HG02884 (cell line): ENCODE results near the gene VPS52.

ENCODE experiments used
- ATAC-seq: cut with Tn5 transposase; IDR thresholded peaks from one replicate; pipeline ENCODE4 v1.9.1; 2021; ENCODE audit warnings: mild to moderate bottlenecking, moderate library complexity; ENCODE audit not compliant: unreplicated experiment

Gene VPS52

DNA sequence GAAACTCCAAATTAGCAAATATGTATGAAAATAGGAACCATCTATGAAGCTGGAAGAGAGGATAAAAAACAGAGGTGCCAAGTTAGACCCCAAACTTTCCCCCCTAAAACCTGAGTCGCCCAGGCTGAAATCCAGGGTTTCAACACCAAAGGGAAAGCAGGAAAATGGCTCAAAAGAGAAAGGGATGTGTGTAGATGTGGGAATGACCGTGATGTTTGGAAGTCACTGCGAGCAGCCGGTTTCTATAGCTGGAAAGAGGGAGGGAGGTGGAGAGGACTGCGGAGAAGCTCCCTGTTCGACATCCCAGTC lies 58.9 kb downstream of the VPS52 start:
- ATAC-seq: no peak

DNA sequence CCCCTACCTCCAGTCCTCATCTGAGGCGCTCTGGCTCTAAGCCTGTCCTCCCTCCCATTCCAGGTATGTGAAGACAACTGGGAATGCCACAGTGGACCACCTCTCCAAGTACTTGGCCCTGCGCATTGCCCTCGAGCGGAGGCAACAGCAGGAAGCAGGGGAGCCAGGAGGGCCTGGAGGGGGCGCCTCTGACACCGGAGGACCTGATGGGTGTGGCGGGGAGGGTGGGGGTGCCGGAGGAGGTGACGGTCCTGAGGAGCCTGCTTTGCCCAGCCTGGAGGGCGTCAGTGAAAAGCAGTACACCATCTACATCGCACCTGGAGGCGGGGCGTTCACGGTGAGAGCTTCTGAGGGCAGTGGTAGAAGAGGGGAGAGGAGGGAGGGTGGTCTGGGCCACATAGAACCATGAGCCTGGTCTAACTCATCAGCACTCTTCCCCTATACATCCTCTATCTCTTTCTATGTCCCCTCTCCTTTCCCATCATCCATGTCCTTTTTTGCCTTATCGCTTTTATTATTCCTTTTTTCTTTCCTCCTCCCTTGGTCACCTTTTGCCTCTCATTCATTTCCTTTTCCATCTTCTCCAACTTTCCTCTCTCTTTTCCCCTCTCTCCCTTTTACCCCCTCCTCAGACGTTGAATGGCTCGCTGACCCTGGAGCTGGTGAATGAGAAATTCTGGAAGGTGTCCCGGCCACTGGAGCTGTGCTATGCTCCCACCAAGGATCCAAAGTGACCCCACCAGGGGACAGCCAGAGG lies 59.8 kb downstream of the VPS52 start:
- ATAC-seq: no peak

DNA sequence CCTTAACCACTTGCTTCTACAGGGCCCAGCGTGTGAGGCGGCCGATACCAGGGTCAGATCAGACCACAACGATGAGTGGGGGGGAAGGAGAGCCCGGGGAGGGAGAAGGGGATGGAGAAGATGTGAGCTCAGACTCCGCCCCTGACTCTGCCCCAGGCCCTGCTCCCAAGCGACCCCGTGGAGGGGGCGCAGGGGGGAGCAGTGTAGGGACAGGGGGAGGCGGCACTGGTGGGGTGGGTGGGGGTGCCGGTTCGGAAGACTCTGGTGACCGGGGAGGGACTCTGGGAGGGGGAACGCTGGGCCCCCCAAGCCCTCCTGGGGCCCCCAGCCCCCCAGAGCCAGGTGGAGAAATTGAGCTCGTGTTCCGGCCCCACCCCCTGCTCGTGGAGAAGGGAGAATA lies 60.5 kb downstream of the VPS52 start:
- no peak for ATAC-seq

DNA sequence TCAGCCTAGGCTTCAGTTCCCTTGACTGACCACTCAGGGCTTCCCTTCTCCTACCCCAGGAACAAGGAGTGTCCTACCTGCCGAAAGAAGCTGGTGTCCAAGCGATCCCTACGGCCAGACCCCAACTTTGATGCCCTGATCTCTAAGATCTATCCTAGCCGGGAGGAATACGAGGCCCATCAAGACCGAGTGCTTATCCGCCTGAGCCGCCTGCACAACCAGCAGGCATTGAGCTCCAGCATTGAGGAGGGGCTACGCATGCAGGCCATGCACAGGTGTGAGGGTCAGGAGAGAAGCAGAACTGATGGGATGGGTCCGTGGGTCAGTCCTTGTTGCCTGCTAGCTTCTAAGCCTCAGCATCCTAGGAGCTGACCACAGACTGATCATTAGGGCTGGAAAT lies 61.8 kb downstream of the VPS52 start:
- ATAC-seq: no peak

DNA sequence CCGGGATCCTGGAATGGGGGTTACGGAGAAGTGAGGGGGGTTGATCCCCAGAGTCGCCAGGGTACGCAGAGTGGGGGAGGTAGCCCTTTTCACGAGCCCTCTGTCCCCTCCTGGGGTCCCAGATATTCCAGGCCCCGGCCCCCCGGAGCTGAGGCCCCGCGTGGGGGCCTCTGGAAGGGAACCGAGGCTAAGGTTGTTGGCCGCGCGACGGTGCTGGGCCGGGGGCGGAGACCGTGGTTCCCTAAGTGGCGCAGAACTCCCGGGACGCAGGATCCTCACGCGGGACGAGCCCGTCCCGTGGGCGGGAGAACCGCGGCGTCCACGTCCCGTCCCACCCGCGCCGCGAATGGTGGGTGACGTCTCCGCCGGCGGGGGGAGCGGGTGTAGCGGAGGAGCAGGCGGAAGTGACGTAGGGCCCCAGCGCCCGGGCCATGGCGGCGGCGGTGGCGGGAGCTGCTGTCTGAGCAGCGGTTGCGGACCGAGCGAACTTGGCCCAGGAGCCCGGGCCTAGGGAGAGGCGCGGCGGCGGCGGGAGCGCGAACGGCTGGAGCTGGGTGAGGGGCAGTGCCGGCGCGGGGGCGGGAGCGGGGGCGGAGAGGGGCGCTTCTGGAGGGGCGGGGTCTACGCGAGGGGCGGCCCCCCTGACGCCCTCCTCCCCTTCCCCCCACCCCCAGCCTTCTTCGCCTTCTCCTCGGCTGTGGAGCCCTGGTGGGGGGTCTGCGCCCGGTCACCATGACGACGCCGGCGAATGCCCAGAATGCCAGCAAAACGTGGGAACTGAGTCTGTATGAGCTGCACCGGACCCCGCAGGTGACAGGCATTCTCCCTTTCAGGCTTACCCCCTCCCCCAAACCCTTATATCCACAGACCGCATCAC lies 63.3 kb downstream of the VPS52 start, which contains the start of gene RING1:
TSS of gene RING1 (plus strand) at position 410 of the 877 bp plus-strand sequence. CDS start at position 733, 323 bp downstream.
- ATAC-seq: no peak

DNA sequence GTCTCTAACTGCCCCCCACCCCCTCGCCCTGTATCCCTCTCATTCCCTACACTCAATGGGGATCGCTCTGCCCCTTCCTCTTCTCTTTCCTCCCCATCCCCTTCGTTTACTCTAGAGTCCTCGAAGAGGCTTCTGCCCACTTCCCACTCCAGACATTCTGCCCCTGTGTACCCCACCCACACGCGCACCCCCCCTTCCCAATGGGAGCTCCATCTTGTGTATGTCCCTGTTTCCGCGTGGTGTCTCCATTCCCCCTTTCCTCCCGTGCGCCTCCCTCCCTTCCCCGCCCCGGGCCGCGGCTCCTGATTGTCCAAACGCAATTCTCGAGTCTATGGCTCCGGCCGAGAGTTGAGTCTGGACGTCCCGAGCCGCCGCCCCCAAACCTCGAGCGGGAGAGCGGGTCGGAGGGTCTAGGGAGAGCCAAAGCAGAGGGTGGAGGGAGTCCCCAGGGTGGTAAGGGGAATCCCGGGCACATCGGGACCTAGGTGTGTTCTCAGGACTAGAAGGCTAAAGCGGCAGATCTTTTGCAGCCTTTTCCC lies 64.1 kb downstream of the VPS52 start:
- ATAC-seq: no peak

DNA sequence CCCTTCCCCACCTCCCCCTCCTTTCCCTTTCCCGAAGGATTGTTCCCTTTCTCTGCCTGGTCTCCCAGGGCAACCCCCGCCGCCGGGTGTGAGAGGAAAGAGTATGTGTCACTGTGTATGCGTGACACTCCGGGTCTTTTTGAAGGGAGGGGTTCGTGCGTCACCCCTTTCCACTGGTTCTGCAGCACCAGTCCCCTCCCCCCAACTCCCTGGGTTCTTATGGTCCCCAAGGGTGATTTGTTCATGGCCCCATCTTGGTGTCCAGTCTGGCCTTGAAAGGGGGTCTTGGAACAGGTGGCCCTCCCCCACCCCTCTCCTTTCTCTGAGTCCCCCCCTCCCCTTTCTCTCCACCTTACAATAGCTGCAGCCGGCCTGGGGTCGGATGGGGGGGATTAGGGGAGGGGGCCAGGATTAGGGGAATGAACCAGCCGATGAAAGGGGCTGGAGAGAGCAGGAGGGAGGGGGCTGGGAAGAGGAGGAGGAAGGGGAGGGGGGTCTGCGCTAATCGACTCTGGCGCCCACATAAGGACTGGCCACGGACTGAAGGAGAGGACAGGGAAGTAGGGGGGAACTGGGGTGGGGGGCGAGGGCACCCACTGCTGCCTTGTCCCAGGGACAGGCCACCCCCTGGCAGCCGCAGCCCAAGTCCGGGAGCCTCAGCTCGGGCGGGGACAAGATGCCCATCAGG lies 64.7 kb downstream of the VPS52 start:
- no peak for ATAC-seq

DNA sequence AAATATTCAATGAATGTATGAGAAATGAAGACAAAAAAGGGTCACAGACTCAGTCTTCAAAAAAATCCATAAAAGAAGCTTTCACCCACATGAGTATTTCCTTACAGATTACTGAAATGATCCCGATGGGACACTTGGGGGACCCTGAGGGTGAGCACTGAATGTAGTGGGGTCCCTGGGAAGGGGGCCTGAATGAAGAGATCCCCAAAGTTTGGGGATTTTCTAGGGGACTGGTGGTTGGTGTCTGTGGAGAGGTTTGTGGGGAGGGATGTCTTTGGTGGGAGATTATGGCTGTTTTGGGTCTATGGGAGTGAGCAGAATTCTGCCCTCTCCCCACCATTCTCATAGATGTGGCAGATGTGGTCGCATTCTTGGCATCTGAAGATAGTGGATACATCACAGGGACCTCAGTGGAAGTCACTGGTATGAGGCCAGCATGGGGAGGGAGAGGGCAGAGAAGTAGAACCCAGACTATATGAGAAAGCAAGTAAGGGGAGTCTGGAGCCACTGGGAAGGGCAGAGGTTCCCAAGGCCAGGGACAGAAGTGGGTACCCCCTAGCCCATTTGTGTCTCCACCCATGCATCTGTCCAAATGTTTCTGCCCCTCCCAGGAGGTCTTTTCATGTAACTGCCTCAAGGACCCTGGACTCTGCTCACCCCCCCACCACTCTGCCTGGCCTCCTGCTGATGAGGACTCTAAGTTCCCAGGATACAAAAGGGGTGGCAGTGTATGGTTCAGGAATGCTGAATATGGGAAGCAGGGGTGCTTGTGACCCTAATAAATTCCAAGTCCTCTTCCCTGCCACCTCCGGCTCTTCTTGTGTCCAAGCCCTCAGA lies 65.4 kb downstream of the VPS52 start:
- ATAC-seq: no peak

DNA sequence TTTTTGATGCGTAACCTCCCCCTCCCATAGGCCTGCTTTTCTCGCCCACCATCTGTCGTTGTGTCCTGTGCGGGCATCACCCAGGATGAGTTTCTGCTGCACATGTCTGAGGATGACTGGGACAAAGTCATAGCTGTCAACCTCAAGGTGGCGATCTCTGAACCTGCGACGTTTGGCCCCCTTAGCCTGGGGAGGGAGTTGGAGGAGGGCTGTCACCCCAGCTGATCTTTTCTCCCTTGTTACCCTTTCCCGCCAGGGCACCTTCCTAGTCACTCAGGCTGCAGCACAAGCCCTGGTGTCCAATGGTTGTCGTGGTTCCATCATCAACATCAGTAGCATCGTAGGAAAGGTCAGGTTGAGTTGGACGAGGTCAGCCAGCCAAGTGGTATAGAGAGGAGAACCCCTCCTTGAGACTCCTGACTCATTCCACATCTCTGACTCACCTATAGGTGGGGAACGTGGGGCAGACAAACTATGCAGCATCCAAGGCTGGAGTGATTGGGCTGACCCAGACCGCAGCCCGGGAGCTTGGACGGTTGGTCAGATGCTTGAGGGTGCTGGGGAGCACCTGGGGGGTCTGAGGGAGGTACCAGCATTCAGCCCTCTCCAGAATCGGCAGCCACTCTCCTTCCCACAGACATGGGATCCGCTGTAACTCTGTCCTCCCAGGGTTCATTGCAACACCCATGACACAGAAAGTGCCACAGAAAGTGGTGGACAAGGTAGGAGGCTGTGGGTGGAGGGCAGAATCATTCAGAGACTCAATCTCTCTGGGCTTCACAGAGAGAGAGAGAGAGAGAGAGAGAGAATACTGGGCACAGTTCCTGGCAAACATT lies 66.3 kb downstream of the VPS52 start:
- ATAC-seq: no peak

DNA sequence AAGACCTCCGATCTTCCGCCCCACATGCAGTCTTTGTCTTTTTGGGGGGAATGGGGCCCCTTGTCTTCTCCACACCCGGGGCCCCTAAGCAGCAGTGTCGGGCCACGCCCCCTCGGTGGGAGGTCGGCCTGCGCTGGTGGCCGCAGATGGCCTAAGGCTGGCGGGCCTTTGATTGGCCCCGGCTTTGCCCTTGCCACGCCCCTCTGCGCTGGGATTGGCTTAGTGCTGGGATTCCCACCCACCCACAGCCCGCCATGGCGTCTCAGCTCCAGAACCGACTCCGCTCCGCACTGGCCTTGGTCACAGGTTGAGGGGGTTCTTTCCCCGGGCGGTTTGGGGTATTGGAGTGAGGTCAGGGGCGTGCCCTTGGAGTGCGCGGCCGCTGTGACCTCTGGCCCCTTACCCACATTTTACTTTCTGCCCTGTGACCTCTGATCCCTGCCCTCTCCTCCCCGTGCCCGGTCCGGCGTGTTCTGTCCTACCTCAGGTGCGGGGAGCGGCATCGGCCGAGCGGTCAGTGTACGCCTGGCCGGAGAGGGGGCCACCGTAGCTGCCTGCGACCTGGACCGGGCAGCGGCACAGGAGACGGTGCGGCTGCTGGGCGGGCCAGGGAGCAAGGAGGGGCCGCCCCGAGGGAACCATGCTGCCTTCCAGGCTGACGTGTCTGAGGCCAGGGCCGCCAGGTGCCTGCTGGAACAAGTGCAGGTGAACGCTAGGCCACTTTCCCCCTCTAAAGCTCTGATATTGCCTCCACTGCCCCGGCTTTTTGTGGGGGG lies 67.1 kb downstream of the VPS52 start, which contains the start of gene HSD17B8:
TSS of gene HSD17B8 (plus strand) at position 241 of the 776 bp plus-strand sequence. CDS start at position 255, 14 bp downstream.
- peak; percentile 39 for ATAC-seq

DNA sequence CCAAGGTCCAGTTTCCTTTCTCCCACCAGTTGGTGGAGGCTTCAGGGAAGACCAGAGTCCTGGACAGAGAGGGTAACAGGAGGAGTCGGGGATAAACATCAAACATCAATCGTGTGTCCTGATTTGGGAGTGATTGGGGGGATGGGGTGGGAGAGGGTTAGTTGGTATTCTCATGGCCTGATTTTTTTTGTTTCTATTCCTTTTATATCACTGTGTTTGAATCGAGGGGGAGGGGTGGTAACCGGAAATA lies 67.6 kb downstream of the VPS52 start:
- ATAC-seq: no peak

DNA sequence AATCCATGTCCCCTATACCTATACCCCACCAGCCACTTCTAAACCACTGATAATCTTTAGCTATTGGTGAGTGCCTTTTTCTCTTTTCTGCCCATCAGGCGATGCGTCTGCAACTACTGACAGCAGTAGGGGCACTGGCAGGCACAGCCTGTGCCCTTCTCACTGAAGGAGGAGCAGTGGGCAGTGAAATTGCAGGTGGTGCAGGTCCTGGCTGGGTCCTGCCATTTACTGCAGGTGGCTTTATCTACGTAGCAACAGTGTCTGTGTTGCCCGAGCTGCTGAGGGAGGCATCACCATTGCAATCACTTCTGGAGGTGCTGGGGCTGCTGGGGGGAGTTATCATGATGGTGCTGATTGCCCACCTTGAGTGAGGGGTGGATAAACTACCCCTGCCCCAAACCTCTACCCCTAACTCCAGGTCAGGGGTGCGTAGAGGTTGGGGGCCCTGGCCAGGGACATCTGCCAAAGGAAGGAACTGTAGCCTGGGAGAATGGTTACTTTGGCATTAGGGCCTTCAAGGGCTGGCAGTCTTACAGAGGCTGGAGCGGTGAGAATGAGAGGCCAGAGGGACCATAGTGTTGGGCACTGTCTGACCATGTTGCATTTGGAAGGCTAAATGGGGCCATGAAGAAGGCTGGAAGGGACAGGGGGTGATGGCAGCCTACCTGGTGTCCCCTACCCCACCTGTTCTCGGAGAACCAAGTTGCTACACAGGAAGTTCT lies 68.1 kb downstream of the VPS52 start:
- ATAC-seq: no peak

DNA sequence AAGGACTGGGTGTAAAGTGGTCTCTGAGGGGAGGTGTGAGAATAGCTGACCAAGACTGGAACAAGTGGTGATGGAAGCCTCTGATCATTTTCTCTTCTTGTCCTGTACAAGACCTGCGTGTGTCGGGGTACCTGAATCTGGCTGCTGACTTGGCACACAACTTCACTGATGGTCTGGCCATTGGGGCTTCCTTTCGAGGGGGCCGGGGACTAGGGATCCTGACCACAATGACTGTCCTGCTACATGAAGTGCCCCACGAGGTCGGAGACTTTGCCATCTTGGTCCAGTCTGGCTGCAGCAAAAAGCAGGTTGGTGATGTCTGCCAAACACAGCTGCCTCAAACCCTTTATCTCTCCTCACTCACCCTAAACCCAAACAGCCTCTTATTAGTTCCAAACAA lies 68.9 kb downstream of the VPS52 start:
- no peak for ATAC-seq

DNA sequence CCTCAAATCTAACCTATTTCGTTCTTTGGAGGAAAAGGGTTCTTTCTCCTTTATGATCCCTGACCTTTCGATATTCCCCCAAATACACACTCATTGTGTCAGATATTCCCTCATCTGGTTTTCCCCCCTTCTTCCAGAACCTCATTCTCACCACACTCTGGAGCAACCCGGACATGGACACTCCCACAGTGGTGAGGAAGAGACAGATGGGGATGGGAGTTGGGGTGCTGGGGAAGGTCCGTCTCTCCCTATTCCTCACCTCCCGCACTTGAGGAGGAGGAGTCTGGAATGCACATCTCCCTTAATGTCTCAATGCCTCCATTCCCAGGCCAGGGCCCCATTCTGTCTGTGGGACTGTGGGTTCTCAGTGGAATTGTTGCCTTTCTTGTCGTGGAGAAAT lies 69.7 kb downstream of the VPS52 start:
- no peak for ATAC-seq

DNA sequence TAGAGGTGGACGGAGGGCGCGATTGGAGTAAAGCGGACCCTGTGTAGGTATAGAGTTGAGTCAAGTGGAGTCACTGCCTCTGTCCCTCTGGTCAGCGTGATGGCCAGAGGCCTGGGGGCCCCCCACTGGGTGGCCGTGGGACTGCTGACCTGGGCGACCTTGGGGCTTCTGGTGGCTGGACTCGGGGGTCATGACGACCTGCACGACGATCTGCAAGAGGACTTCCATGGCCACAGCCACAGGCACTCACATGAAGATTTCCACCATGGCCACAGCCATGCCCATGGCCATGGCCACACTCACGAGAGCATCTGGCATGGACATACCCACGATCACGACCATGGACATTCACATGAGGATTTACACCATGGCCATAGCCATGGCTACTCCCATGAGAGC lies 70.5 kb downstream of the VPS52 start:
- no peak for ATAC-seq
